Stimulated activated CD4-positive, alpha-beta T cell treated with anti-CD3 and anti-CD28 coated beads, Interleukin-15, amount 100 ng/mL, for 24 hours (primary cell): ENCODE measurements around the gene CCDC91.
"Not testable (repeated sequence)": the region's sequence is repeated elsewhere in the genome, so short reads cannot be mapped to it uniquely, and the experiment has no call there.

ENCODE experiments used
- DNase-seq: peaks from one replicate; pipeline ENCODE4 v3.0.0-alpha.2; 2020

The CCDC91 gene

DNA sequence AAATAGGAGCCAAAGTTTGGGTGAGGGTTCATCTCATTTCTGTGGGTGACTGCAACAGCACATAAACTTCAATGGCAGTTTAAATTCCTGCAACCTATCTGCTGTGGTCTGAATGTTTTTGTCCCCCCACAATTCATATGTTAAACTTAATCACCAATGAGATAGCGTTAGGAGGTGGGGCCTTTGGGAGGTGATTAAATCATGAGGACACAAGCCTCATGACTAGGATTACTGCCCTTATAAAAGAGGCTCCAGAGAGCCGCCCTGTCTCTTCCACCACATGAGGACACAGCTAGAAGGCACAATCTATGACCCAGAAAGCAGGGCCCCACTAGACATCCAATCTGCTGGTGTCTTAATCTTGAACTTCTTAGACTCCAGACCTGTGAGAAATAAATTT is 3.8 kb upstream of the CCDC91 start:
- no peak for DNase-seq

DNA sequence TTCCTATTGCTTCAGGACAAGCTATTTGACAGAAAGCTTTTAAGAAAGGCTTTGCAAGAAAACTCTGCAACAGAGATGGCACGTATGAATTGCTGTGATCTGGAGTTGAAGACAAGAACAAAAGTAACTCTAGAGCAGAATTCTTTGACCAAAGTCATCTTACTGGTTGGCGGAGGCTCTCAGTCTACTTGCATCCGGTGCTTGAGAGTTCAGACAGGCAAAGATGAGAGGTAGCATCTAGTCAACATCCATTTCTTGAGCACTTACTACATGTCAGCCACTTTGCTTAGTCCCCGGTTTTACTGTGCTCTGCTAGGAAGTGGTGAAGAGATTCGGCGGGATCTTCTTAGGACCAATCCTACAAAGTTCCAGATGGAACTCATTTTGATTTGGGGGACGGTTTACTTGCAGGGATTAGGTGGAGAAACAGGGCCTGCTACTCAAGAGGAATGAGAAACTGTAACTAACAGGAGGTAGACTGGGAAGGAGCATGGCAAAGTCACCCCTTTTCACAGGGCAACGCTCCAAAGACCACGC is 404 bp upstream of the CCDC91 start:
- DNase-seq: peak; percentile 7

DNA sequence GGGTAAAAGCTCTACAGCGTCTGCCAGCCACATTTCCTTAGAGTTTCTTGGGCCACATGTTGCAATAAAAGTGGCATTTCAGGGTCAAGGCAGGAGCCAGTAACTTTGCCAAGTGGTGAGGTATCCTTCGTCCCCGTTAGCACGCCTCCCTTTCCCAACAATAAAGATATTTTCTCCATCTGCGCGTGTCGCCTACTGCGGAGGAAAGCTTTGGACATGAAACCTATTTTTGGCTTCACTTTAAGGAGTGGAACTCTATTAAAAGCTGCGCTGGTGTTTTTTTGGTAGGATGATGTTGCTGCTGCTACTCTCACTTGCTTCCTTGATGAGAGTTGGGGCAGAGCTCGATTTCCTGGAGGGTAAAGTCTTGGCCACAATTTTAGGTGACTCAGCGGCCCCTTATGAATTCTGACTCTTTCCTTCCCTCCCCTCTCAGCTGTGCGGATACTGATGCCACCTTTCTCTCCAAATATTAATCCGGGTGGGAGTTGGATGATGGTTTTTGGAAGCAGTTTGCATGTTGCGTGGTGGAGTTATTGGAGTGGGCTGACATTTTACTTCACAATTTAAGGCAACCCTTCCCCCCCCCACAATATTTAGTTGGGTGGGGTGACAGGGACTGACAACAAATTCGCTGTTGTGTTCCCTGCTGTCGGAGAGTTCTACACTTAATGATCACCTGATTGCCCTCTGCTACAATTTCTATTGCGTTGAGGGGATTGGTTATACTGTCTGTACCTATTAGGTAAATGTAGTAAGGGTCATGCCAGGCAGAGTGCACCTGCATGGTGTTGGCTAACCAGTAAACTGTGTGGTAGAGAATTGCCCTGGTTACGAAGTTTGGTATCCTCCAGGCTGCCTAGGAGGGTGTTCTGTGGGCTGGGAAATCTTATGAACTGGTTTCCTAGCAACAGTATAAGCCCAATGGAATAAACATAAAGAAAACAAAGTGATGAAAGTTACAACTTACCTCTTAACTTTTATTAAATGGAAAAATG is 1.1 kb downstream of the CCDC91 start:
- peak; percentile 50 for DNase-seq

DNA sequence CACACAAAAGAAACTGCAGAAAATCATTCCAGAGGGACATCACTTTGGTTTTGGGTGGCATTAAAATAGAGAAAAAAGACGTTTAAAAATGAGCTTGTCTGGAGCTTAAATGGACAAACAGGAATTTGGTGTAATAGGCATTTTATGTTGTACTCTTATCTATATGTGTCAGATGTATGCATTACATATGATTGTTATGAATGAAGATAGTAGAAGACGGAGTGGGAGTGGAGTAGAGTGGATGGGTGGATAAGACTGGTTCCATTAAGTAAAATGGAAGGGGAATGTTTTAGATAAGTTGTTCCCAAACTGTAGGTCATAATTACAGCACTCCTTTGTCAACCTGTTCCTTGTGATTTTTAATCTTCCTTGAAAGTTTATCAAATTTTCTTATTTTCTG is 1.9 kb downstream of the CCDC91 start:
- DNase-seq: no peak

DNA sequence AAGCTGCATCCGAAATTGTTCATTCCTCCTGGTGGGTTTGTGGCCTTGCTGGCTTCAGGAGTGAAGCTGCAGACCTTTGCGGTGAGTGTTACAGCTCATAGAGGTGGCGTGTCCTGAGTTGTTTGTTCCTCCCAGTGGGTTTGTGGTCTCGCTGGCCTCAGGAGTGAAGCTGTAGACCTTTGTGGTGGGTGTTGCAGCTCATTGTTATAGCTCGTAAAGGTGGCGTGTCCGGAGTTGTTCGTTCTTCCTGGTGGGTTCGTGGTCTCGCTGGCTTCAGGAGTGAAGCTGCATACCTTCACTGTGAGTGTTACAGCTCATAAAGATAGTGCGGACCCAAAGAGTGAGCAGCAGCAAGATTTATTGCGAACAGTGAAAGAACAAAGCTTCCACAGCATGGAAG is 4.4 kb downstream of the CCDC91 start:
- DNase-seq: not testable (repeated sequence)

GRCh38 chr12:28201136-28201535 is 10.9 kb downstream of the CCDC91 start:
- not testable (repeated sequence) for DNase-seq

DNA sequence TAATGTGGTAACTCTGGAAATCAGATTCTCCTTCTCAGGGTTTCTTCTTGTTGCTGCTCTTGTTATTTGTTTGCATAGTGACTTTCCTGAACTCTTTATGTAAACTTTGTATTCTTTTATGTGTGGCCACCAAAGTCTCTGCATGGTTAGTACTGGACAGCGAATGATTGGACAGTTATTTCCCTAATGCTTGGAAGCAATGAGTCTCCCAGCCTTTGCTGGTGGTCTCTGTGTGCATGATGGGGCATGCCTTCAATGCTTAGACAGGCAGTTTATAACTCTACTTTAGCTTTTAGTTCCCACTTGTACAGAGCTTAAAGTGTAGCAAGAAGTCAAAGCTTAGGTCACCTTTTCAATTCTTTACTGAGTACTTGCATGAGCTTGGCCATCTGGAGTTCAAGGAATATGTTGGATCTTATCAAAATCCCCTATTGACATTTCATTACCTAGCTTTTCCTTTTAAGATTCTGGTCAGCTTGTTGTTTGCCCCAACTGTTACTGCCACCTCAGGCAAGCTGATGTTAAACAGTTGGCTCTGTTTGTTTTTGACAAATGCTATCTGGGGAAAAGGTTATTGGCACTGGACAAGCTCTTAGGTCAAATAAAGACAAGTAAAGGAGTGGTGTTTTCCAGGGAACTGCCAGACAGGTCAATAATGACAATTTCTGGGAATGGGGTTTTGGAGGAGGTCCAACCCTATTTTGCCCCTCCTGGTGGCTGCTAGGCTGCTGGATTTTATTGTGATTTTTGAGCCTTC is 12.3 kb downstream of the CCDC91 start:
- no peak for DNase-seq

DNA sequence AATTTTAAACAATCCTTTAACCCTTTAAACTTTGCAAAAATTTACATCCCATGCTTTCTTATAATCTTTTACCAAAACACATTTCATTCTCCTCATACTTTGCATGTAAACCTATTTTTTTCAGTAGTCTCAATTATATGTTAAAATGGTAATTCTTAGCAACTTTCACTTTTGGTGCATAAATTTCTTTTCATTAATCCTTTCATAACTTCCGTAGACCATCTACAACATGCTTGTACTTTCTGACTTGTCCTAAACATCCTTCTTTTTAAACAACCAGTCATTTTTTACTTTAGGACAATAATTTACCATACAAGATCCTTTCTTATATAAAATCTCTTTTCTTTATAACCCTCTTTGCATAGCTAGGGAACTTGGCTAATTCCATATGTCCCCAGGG is 19.5 kb downstream of the CCDC91 start:
- DNase-seq: no peak

GRCh38 chr12:28212182-28212581 is 21.9 kb downstream of the CCDC91 start:
- DNase-seq: no peak

GRCh38 chr12:28215021-28215420 is 24.8 kb downstream of the CCDC91 start:
- no peak for DNase-seq

GRCh38 chr12:28216016-28216415 is 25.8 kb downstream of the CCDC91 start:
- no peak for DNase-seq

DNA sequence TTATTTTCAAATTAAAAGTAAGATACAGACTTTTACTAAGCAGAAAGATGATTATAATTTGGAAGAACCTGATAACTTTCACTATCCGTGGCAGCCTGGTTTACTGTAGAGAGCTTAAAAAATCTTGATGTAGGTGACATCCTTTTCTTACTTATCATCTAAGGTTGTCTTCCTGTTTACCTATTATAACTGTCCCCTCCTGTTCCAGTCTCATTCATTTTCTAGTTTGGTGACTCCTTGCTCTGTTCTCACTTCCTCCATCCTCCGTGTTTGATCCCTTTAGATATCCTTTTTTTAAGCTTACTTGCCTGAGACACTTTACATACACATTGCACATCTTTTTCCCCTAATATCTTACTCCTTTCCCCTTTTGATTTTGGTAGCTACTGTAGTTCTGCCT is 27.5 kb downstream of the CCDC91 start:
- no peak for DNase-seq

DNA sequence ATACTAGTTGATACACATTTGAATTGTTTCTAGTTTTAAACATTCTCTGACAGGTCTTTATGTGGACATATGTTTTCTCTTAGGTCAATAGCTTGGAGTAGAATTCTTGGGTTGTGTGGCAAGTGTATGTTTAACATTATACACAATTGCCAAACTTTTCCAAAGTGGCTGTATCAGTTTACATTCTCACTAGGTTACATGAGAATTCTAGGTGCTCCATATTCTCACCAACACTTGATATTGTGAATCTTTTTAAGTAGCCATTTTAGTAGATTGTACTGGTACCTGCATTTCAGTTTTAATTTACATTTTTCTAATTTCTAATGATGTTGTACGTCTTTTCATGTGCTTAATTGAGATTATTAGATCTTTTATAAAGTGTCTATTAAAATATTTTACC is 28.6 kb downstream of the CCDC91 start:
- DNase-seq: no peak

GRCh38 chr12:28219827-28220226 is 29.6 kb downstream of the CCDC91 start:
- DNase-seq: no peak

DNA sequence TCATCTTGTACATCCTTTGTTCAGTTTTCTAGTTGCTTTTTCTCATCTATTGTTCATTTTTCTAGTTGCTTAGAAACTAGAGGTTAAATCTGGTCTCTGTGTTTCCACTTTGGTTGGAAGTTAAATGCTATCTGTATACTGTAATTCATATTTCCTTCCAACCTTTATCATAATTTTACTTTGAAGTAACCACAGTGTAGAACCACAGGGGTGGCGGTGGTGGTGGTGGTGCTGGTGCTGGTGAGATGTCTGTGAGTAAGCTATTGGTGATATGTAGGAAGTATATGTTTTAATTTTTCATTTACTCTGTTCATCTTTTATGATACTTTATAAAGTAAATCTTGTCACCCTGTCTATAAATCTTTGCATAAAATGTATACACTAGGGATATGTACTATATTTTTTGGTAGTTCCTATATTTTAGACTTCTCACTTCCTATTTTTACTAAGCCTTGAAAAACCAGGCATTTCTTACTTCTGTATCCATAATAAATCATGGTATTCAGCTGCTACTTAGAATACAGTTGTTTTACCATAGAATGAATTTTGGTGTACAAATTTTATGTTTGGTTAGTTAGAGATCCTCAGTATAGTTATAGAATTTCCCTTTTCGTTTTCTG is 31.9 kb downstream of the CCDC91 start:
- DNase-seq: peak; percentile 82

- DNase-seq: peak; percentile 18
These were observed 32.8 kb downstream of the CCDC91 start for GRCh38 chr12:28223025-28223554.

DNA sequence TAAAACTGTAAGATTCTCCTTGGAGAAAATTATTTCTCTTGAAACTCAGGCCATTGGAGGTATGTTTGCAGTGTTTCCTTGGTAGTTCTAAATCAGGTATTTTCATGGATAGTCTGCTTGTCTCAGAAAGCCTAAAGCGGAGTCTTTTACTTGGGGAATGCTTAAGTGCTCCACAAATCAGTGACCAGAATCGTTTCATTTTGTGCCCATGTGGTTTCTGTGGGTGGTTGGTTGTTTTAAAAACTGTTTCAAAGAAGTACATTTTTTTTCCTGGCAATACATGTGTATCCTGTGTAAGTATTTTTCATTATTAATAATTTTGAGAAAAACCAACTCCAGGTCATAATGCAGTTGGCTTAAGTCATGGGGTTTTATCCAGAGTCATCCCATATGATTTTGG is 33.6 kb downstream of the CCDC91 start:
- DNase-seq: peak; percentile 18

DNA sequence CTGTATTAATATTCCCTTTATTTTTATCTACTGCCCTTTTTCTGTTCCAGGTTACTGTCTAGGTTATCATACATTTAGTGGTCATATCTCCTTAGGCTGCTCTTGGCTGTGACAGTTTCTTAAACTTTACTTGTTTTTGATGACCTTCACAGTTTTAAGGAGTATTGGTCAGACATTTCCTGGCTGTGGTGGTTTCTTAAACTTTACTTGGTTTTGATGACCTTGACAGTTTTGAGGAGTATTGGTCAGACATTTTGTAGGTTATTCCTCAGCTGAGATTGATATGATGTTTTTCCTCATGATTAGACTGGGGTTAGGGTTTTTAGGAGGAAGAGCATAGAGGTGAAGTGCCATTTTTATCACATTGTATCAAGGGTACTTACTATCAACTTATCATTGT is 36.4 kb downstream of the CCDC91 start:
- DNase-seq: no peak

DNA sequence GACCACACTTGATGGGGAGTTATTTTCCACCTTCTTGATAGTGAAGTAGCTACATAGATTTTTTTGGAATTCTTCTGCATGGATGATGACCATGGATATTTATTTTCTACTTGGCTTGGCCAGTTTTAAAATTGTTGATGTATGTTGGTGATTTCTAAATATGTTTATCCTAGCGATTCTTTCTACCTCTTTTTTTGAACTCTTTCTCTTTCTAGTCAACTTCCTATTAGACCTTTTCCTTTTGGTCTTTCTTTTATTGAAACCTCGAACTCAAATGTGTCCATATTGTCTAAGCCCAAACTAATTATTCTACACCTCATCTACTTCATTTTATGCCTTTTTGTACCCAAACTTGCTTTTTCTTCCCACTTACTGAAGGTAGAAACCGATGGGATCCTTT is 37.0 kb downstream of the CCDC91 start:
- no peak for DNase-seq

GRCh38 chr12:28231248-28231647 is 41.0 kb downstream of the CCDC91 start:
- no peak for DNase-seq

DNA sequence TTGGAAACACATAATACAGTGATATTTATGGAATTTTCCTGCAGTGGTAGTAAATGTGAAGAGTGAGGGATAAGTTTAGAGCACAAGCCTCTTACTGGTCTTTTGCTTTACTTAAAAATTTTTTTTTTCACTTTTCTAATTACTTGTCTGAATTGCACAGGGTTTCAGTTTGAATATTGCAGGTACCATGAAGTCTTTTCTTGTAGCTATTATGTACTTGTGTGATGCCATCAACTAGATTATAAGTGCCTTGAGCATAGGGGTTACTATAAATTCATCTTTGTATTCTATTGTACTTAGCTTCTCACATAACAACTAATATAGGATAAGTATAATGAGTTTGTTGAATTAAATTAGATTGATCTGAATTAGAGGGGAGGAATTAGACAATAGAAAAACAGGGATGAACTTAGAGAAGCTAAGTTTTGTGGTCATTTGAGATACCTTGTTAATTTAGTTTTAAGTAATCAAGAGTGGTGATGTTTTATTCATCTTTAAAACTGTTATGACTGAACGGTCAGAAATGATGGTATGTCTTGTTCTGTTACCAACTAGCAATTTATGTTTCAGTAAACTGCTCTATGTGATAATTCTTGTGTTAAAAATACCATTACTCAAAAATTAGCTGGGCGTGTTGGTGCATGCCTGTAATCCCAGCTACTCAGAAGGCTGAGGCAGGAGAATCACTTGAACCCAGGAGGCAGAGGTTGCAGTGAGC is 42.1 kb downstream of the CCDC91 start:
- no peak for DNase-seq

DNA sequence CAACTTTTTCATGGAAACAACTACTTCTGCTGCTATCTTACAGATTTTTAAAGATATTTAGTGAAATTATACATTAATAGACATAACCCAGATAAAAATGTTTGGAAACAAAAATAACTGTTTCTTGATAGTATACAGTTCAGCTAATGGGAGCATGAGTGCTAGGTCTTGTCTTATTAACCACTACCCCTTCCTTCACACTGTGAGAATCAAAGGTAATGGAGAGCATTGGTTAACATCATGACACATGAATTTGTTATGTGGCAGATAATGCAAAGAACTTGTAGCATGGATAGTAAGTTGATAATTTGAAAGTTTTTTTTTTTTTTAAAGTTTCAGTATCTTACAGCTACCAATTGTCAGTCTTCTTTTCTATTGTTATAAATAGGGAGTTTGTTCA is 44.2 kb downstream of the CCDC91 start:
- no peak for DNase-seq
